Gastroesophageal sphincter (tissue), 4 donors: ENCODE data around the gene ZBTB20. TPM values are rescaled to one million over a fixed set of nuclear protein-coding genes. Genes with fewer than 3 reads are reported as not detected.

Experiments used
- ATAC-seq: fragments of 150-250 bp; one replicate; pipeline ENCODE4 v1.9.1; 2016; ENCODE audit warnings: mild to moderate bottlenecking, moderate library complexity
- H3K27ac ChIP-seq, 4 donors: fragments of 200-600 bp; sonication (generic) in 3 of 4; 1 replicate in 3 of 4; 2 replicates in 1 of 4; pipeline ENCODE4 v1.5.1; 2016 to 2019
- H3K27me3 ChIP-seq: fragments of 200-600 bp; sonication (generic); one replicate; pipeline ENCODE4 v1.5.1; 2019
- H3K36me3 ChIP-seq, 2 donors: fragments of 200-600 bp; sonication (generic); one replicate each; pipeline ENCODE4 v1.5.1; 2019; ENCODE audit warnings: control low read depth in 1 of 2
- H3K4me1 ChIP-seq, 3 donors: fragments of 200-600 bp; sonication (generic); 1 replicate in 2 of 3; 2 replicates in 1 of 3; pipeline ENCODE4 v1.5.1; 2016 to 2019; ENCODE audit warnings: control low read depth in 2 of 3
- H3K4me3 ChIP-seq, 2 donors: fragments of 200-600 bp; sonication (generic); one replicate each; pipeline ENCODE4 v1.5.1; 2019; ENCODE audit warnings: mild to moderate bottlenecking in 1 of 2, moderate library complexity in 1 of 2
- H3K9me3 ChIP-seq, 3 donors: fragments of 200-600 bp; sonication (generic); one replicate each; pipeline ENCODE4 v1.5.1; 2017 to 2019; ENCODE audit warnings: control low read depth in 2 of 3
- EP300 ChIP-seq: sonication (generic); formaldehyde crosslinking; IDR thresholded peaks from one replicate; pipeline ENCODE4 v1.6.1; 2017; ENCODE audit warnings: antibody characterized with exemption, mild to moderate bottlenecking
- POLR2A ChIP-seq, 2 donors: fragments of 450-650 bp; IDR thresholded peaks; one replicate each; pipeline ENCODE4 v1.6.1; 2017; ENCODE audit warnings: antibody characterized with exemption in 2 of 2, mild to moderate bottlenecking in 2 of 2, moderate library complexity in 1 of 2
- POLR2AphosphoS5 ChIP-seq: sonication (generic); formaldehyde crosslinking; IDR thresholded peaks from one replicate; pipeline ENCODE4 v1.6.1; 2017; ENCODE audit warnings: antibody characterized with exemption
- WGBS, 2 donors: methylation state at CpG; one replicate each; pipeline ENCODE4 v1.1.5; 2018; ENCODE audit warnings: low coverage in 1 of 2; 5-methylcytosine and 5-hydroxymethylcytosine counted together
- total RNA-seq, 4 donors: library from RNA; depleted of rRNA; stranded (reverse); fragments of >200 nt; gene quantifications; one replicate each; pipeline ENCODE4 v1.1.0, GENCODE V29; 2016
- TF ChIP-seq, protein P1 (sequence below), 4 experiments: fragments of 200-600 bp in 2 of 4; fragments of 450-650 bp in 2 of 4; sonication (generic) in 1 of 4; IDR thresholded peaks; one replicate each; pipeline ENCODE4 v1.5.1; 2017 to 2019; ENCODE audit warnings: antibody characterized with exemption in 4 of 4, mild to moderate bottlenecking in 2 of 4, moderate library complexity in 2 of 4

Gene ZBTB20
- total RNA-seq, 4 donors from 2014 or later: 53.1 to 113 (median 98.4) TPM

DNA sequence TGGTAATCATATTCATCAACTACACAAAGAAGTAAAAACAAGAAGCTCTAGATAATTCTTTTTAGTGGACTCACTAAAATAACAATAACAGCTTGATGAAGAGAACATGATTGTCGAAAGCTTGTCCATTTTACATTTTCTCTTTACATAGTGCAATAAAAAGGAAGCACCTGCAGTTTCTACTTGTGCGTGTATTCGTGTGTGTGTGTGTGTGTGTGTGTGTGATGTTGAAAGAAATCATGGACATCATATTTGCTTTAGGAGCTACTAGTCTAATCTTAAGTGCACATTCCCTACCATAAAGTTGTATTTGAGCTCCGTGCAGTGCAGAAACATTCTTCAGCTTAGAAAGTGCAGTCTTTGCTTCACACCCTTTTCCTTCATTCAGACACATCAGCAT, 288.8 kb downstream of the ZBTB20 start:
- Histone ChIP-seq H3K4me1 (peaks cover 0 to 45% (median 0%) of the 10 kb centered on the region in 3 donors), H3K4me3 (no peak overlapping the region), H3K27ac (no peak overlapping the region), H3K36me3 (no peaks in the 10 kb centered on the region), H3K27me3 (no peaks in the 10 kb centered on the region), H3K9me3 (no peaks in the 10 kb centered on the region)
- TF ChIP-seq EP300 (no peak), POLR2A (IDR thresholded peaks at IDR 0.05) (no peak), POLR2AphosphoS5 (no peak)
- TF ChIP-seq, protein P1, sequence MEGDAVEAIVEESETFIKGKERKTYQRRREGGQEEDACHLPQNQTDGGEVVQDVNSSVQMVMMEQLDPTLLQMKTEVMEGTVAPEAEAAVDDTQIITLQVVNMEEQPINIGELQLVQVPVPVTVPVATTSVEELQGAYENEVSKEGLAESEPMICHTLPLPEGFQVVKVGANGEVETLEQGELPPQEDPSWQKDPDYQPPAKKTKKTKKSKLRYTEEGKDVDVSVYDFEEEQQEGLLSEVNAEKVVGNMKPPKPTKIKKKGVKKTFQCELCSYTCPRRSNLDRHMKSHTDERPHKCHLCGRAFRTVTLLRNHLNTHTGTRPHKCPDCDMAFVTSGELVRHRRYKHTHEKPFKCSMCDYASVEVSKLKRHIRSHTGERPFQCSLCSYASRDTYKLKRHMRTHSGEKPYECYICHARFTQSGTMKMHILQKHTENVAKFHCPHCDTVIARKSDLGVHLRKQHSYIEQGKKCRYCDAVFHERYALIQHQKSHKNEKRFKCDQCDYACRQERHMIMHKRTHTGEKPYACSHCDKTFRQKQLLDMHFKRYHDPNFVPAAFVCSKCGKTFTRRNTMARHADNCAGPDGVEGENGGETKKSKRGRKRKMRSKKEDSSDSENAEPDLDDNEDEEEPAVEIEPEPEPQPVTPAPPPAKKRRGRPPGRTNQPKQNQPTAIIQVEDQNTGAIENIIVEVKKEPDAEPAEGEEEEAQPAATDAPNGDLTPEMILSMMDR (IDR thresholded peaks at IDR 0.05): no peak
- ATAC-seq: no peak
- 88 to 91% methylated on average over 4 of the region's 4 CpGs for WGBS, 2 donors

DNA sequence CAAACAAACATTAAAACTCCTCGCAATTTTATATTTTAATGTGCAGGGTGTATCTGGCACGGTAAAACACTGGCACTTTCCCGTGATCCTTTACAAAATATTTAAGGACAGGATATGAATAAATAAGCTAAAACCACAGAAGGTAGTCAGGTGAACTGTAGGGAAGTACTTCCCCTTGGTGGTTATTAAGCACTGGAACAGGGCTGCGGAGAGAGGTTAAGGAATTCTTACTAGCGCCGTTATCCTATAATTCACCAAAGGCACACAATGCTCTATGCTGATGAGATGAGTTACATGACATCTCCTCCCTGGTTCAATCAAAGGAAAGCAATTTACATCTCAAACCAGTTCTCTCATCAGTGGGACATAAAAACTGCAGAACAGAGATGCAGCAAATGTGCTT, 289.8 kb downstream of the ZBTB20 start:
- no peak overlapping the region for H3K27ac ChIP-seq
- 83 to 86% methylated on average over 4 to 5 of the region's 6 CpGs for WGBS, 2 donors
- TF ChIP-seq POLR2A (IDR thresholded peaks at IDR 0.05) (no peak), EP300 (no peak), POLR2AphosphoS5 (no peak)
- TF ChIP-seq, protein P1 (IDR thresholded peaks at IDR 0.05): no peak

DNA sequence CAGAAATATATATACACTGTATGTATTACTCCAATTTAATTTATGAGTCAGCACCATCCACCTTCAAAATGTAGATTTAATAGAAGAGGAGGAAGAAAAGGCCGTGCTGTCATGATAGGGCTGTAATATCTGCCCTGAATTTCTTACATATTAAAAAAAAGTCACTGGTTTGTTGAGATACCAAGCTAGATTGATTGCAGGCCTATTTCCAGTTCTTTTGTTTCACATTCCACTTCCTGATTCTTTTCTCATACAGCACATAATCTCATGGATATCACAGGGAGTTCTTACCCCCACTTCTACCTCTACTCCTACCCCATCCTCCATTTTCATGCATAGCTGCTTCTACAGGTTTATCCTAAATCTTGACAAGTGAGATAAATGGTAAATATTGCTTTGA, 290.3 kb downstream of the ZBTB20 start:
- H3K9me3 ChIP-seq: no peaks in the 10 kb centered on the region
- ATAC-seq: no peak
- H3K27me3 ChIP-seq: no peaks in the 10 kb centered on the region
- 67 to 90% methylated on average over 1 of the region's 1 CpG for WGBS, 2 donors
- H3K4me3 ChIP-seq: no peak overlapping the region
- H3K36me3 ChIP-seq: no peaks in the 10 kb centered on the region
- peaks cover 0 to 33% (median 0%) of the 10 kb centered on the region in 3 donors for H3K4me1 ChIP-seq
- TF ChIP-seq POLR2AphosphoS5 (no peak), POLR2A (IDR thresholded peaks at IDR 0.05) (no peak), EP300 (no peak)
- TF ChIP-seq, protein P1 (IDR thresholded peaks at IDR 0.05): no peak
- no peak overlapping the region for H3K27ac ChIP-seq

More for the DNA sequence above, 289.8 kb downstream of the ZBTB20 start:
- H3K4me1 ChIP-seq: peaks cover 0 to 37% (median 0%) of the 10 kb centered on the region in 3 donors
- H3K9me3 ChIP-seq: no peaks in the 10 kb centered on the region
- H3K4me3 ChIP-seq: no peak overlapping the region
- H3K27me3 ChIP-seq: no peaks in the 10 kb centered on the region
- no peaks in the 10 kb centered on the region for H3K36me3 ChIP-seq
- no peak for ATAC-seq

DNA sequence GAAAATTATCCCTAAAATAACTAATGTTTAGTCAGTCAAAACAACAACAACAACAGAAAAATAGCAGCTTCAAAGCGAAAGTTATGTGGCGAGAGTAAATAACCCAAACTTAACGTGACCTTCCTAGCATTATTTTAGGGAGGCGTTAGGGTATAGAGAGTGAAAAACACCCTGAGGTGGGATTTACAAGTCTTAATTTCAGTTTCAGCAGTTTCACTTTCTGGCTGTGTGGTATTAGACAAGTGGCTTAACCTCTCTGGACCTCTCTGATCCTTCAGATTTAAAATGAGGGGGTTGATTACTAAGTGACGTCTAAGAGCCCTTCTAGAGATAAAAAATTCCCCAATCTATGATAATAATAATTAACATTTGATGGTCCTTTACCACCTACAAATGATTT, 291.2 kb downstream of the ZBTB20 start:
- 94 to 95% methylated on average over 4 to 5 of the region's 5 CpGs for WGBS, 2 donors
- Histone ChIP-seq H3K4me3 (no peak overlapping the region), H3K4me1 (peaks cover 0 to 28% (median 0%) of the 10 kb centered on the region in 3 donors), H3K27me3 (no peaks in the 10 kb centered on the region), H3K36me3 (no peaks in the 10 kb centered on the region), H3K9me3 (no peaks in the 10 kb centered on the region), H3K27ac (no peak overlapping the region)
- ATAC-seq: no peak
- TF ChIP-seq POLR2A (IDR thresholded peaks at IDR 0.05) (no peak), EP300 (no peak), POLR2AphosphoS5 (no peak)
- TF ChIP-seq, protein P1 (IDR thresholded peaks at IDR 0.05): no peak

DNA sequence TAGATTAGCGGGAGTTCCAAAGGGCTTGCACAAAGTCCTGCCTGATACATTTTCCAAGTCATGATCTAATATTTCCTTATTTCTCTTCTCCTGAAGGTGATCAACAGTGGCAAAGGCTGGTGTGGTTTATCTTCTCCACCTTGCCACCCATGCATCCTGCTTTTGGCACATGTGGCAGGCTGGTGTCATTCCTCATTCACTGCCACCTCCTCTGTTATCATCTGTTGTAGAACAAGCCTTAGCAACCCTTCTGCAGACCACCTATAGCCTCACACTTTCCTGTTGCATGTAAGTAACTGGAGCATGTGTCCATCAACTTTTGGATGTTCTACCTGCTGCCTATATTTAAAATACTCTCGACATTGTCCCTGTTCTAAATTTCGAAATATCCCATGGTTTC, 294.1 kb downstream of the ZBTB20 start:
- H3K36me3 ChIP-seq: no peaks in the 10 kb centered on the region
- TF ChIP-seq EP300 (no peak), POLR2AphosphoS5 (no peak), POLR2A (IDR thresholded peaks at IDR 0.05) (no peak)
- TF ChIP-seq, protein P1 (IDR thresholded peaks at IDR 0.05): no peak
- 87 to 100% methylated on average over 3 of the region's 3 CpGs for WGBS, 2 donors
- no peak overlapping the region for H3K4me3 ChIP-seq
- no peaks in the 10 kb centered on the region for H3K9me3 ChIP-seq
- H3K4me1 ChIP-seq: peaks cover 0 to 47% (median 2%) of the 10 kb centered on the region in 3 donors
- no peak for ATAC-seq
- H3K27me3 ChIP-seq: no peaks in the 10 kb centered on the region
- no peak overlapping the region for H3K27ac ChIP-seq
